Purkinje cell (primary cell): Measurements from ENCODE around the gene ABCD3. TPM values are rescaled to one million over a fixed set of nuclear protein-coding genes. Genes with fewer than 3 reads are reported as not detected.

Experiments
- polyA plus RNA-seq: library from polyadenylated mRNA; unstranded; fragments of >200 nt; fragmentation: Nextera tagmentation; gene quantifications from 2 replicates; pipeline ENCODE4 v1.2.1, GENCODE V29; 2014

The ABCD3 gene
- 40.8 and 48.9 TPM in 2 replicates for polyA plus RNA-seq

GRCh38 chr1:94417978-94418663 is at the start of gene ABCD3:
Gene ABCD3 (plus strand): TSS chr1:94418389. CDS start chr1:94418479, 90 bp downstream.

DNA sequence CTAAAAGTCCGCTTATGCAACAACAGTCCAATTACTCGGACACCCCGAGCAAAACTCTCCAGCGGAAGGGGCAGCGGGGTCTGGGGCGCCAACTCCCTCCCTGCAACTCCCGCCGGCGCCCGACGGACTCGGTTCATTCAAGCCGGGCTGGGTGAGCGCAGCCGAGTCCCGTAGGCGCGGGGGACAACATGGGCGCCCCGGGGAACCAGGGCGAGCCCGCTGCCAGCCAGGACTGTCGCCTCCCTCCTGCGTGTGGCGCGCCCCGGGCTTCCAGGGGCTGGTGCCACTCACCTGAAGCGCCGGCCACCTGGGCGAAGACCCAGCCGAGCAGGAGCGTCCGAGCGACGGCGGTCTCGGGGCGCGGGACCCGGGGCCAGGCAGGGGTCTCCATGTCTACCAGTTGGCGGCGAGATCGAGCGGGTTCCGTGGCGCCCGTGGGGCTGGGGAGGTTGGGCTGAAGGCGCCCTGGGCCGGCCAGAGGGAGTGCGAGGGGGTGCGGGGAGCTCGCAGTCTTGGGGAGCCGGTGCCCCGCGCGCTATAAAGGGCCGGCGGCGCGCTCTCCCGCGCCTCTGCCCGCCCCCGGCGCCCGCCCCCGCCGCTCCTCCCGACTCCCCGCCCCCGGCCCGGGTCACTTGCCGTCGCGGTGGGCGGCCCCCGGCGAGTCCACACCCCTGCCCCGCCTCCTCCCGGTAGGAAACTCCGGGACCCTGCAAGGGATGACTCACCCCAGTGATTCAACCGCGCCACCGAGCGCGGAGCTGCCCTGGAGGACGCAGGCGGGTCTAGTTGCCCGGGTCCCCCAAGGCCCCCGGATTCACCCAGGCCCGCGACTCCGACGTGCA is 123.3 kb downstream of the ABCD3 start, which contains the start of gene F3:
Gene F3, minus strand, starts transcription at position 514 of the 842 bp plus-strand sequence. Its CDS starts 123 bp downstream, at position 391.

Other genes with a start within 250 kb of the ABCD3 start
- gene ARHGAP29, start 180.8 kb upstream of the ABCD3 start, polyA plus RNA-seq = 3.1 and 4.7 TPM in 2 replicates
- gene F3, start 123.4 kb downstream of the ABCD3 start, polyA plus RNA-seq = 25.7 and 30.2 TPM in 2 replicates